HEK293T (cell line): ENCODE data around the gene XRN1.

Experiments used
- SP1 ChIP-seq: fragments of 450-650 bp; IDR thresholded peaks from 2 replicates; pipeline ENCODE4 v1.6.1; 2017
- TARDBP ChIP-seq: fragments of 450-650 bp; IDR thresholded peaks from 2 replicates; pipeline ENCODE4 v1.6.1; 2016

- TF ChIP-seq SP1 (no peak), TARDBP (no peak)
These were observed 180.6 kb downstream of the XRN1 start for GRCh38 chr3:142267269-142267668.
